CD4-positive, CD25-positive, alpha-beta regulatory T cell (primary cell): ENCODE results near the gene PARVA. TPM values are rescaled to one million over a fixed set of nuclear protein-coding genes. Genes with fewer than 3 reads are reported as not detected.
"Not testable (repeated sequence)": the region's sequence is repeated elsewhere in the genome, so short reads cannot be mapped to it uniquely, and the experiment has no call there.

Experiments used
- ATAC-seq, 2 donors: fragments of 150-1000 bp; cut with Tn5 transposase; one replicate each; pipeline ENCODE4 v1.10.0; 2021; ENCODE audit warnings: low read depth in 2 of 2, moderate number of reproducible peaks in 2 of 2, moderate library complexity in 1 of 2
- DNase-seq, 3 donors: peaks; one replicate each; pipeline versions ENCODE4 v3.0.0 to v3.0.0-alpha.2; 2012 to 2022; ENCODE audit warnings: mixed read lengths in 1 of 3
- H3K27ac ChIP-seq: one replicate; pipeline ENCODE4 v1.7.0; 2013; ENCODE audit warnings: mild to moderate bottlenecking, low read length; ENCODE audit not compliant: insufficient read depth, poor library complexity, severe bottlenecking
- H3K27me3 ChIP-seq: one replicate; pipeline ENCODE4 v1.7.0; 2013; ENCODE audit warnings: low read length; ENCODE audit not compliant: control insufficient read depth, insufficient read depth
- H3K36me3 ChIP-seq: one replicate; pipeline ENCODE4 v1.7.0; 2013; ENCODE audit warnings: mild to moderate bottlenecking, low read length, moderate library complexity; ENCODE audit not compliant: control insufficient read depth, insufficient read depth
- H3K4me1 ChIP-seq: 2 replicates; pipeline ENCODE4 v1.7.0; 2013; ENCODE audit warnings: mild to moderate bottlenecking, low read length; ENCODE audit not compliant: insufficient read depth, control insufficient read depth, poor library complexity, severe bottlenecking
- H3K4me3 ChIP-seq: one replicate; pipeline ENCODE4 v1.7.0; 2013; ENCODE audit warnings: low read depth, mild to moderate bottlenecking, low read length, moderate library complexity
- H3K9me3 ChIP-seq, 2 experiments: 1 replicate in 1 of 2; 2 replicates in 1 of 2; pipeline ENCODE4 v1.7.0; 2013; ENCODE audit warnings: low read length in 2 of 2, mild to moderate bottlenecking in 1 of 2, moderate library complexity in 1 of 2; ENCODE audit not compliant: control insufficient read depth in 2 of 2
- H3K27ac Mint-ChIP-seq, 3 donors: one replicate each; pipeline ENCODE4 v1.8.0; 2020 to 2022; ENCODE audit warnings: mild to moderate bottlenecking in 3 of 3, mixed read lengths in 3 of 3, moderate library complexity in 2 of 3
- H3K27me3 Mint-ChIP-seq: one replicate; pipeline ENCODE4 v1.8.0; 2022; ENCODE audit warnings: mild to moderate bottlenecking, mixed read lengths
- H3K36me3 Mint-ChIP-seq: one replicate; pipeline ENCODE4 v1.8.0; 2020; ENCODE audit warnings: mixed read lengths
- H3K4me1 Mint-ChIP-seq, 4 donors: one replicate each; pipeline ENCODE4 v1.8.0; 2020 to 2022; ENCODE audit warnings: mixed read lengths in 4 of 4, mild to moderate bottlenecking in 1 of 4
- H3K4me3 Mint-ChIP-seq, 4 donors: one replicate each; pipeline ENCODE4 v1.8.0; 2020 to 2022; ENCODE audit warnings: mild to moderate bottlenecking in 4 of 4, mixed read lengths in 4 of 4, moderate library complexity in 3 of 4
- H3K9me3 Mint-ChIP-seq, 7 donors: one replicate each; pipeline ENCODE4 v1.8.0; 2020 to 2022; ENCODE audit warnings: mixed read lengths in 7 of 7, mild to moderate bottlenecking in 3 of 7, moderate library complexity in 2 of 7
- polyA plus RNA-seq, 4 donors: library from polyadenylated mRNA; unstranded; fragments of 300-500 nt; fragmentation: Illumina TruSeq; gene quantifications; one replicate each; pipeline ENCODE4 v1.2.3, GENCODE V29; 2021
- total RNA-seq: library from RNA; stranded (reverse); gene quantifications from one replicate; pipeline ENCODE4 v1.2.3, GENCODE V29; 2022

PARVA gene
- total and polyA plus RNA-seq, 5 donors from 2014 or later, result 0.09 to 0.31 (median 0.24) TPM; not detected in 1

GRCh38 chr11:12512826-12513395, 135.5 kb downstream of the PARVA start:
- Histone ChIP-seq H3K27me3 (peaks cover 4% of the 10 kb centered on the region), H3K4me1 (no peaks in the 10 kb centered on the region), H3K4me3 (no peak overlapping the region), H3K27ac (no peak overlapping the region), H3K36me3 (no peaks in the 10 kb centered on the region), H3K9me3 (no peaks in the 10 kb centered on the region)
- no peak overlapping the region for H3K27ac Mint-ChIP-seq
- no peaks in the 10 kb centered on the region for H3K36me3 Mint-ChIP-seq
- no peak for DNase-seq
- H3K4me1 Mint-ChIP-seq, result no peaks in the 10 kb centered on the region
- no peaks in the 10 kb centered on the region for H3K27me3 Mint-ChIP-seq
- no peak overlapping the region for H3K4me3 Mint-ChIP-seq
- H3K9me3 Mint-ChIP-seq, result no peaks in the 10 kb centered on the region
- no peak for ATAC-seq

- H3K4me1 Mint-ChIP-seq, result no peaks in the 10 kb centered on the region
Measured at GRCh38 chr11:12516387-12517105, 139.2 kb downstream of the PARVA start.

GRCh38 chr11:12517306-12517705, 139.9 kb downstream of the PARVA start:
- Mint-ChIP-seq H3K9me3 (no peaks in the 10 kb centered on the region), H3K4me3 (no peak overlapping the region), H3K27me3 (peaks cover 6% of the 10 kb centered on the region), H3K27ac (no peak overlapping the region), H3K36me3 (no peaks in the 10 kb centered on the region), H3K4me1 (no peaks in the 10 kb centered on the region)
- no peak overlapping the region for H3K27ac ChIP-seq
- no peaks in the 10 kb centered on the region for H3K36me3 ChIP-seq
- no peaks in the 10 kb centered on the region for H3K27me3 ChIP-seq
- ATAC-seq (no peak), DNase-seq (no peak)
- no peaks in the 10 kb centered on the region for H3K4me1 ChIP-seq
- H3K9me3 ChIP-seq, result no peaks in the 10 kb centered on the region
- no peak overlapping the region for H3K4me3 ChIP-seq

More at GRCh38 chr11:12516387-12517105, 139.2 kb downstream of the PARVA start:
- Mint-ChIP-seq H3K36me3 (no peaks in the 10 kb centered on the region), H3K9me3 (no peaks in the 10 kb centered on the region), H3K27ac (no peak overlapping the region), H3K4me3 (no peak overlapping the region), H3K27me3 (peaks cover 6% of the 10 kb centered on the region)
- Histone ChIP-seq H3K4me3 (no peak overlapping the region), H3K27me3 (peaks cover 2% of the 10 kb centered on the region), H3K36me3 (no peaks in the 10 kb centered on the region), H3K27ac (no peak overlapping the region), H3K9me3 (no peaks in the 10 kb centered on the region), H3K4me1 (no peaks in the 10 kb centered on the region)
- ATAC-seq (no peak), DNase-seq (no peak)

- Histone ChIP-seq H3K27ac (no peak overlapping the region), H3K27me3 (no peaks in the 10 kb centered on the region), H3K4me3 (no peak overlapping the region), H3K9me3 (no peaks in the 10 kb centered on the region), H3K36me3 (no peaks in the 10 kb centered on the region), H3K4me1 (no peaks in the 10 kb centered on the region)
- Mint-ChIP-seq H3K4me1 (no peaks in the 10 kb centered on the region), H3K9me3 (no peaks in the 10 kb centered on the region), H3K27ac (no peak overlapping the region), H3K27me3 (peaks cover 6% of the 10 kb centered on the region), H3K4me3 (no peak overlapping the region), H3K36me3 (no peaks in the 10 kb centered on the region)
- ATAC-seq (no peak), DNase-seq (no peak)
Measured at GRCh38 chr11:12517741-12518140, 140.4 kb downstream of the PARVA start.

- H3K4me1 ChIP-seq, result no peaks in the 10 kb centered on the region
- peaks cover 6% of the 10 kb centered on the region for H3K27me3 Mint-ChIP-seq
- no peaks in the 10 kb centered on the region for H3K36me3 ChIP-seq
- no peaks in the 10 kb centered on the region for H3K36me3 Mint-ChIP-seq
- no peaks in the 10 kb centered on the region for H3K9me3 Mint-ChIP-seq
- H3K4me3 ChIP-seq, result no peak overlapping the region
- H3K27me3 ChIP-seq, result no peaks in the 10 kb centered on the region
- H3K4me1 Mint-ChIP-seq, result no peaks in the 10 kb centered on the region
- H3K27ac ChIP-seq, result no peak overlapping the region
- H3K9me3 ChIP-seq, result no peaks in the 10 kb centered on the region
- no peak overlapping the region for H3K4me3 Mint-ChIP-seq
- ATAC-seq (no peak), DNase-seq (no peak)
- H3K27ac Mint-ChIP-seq, result no peak overlapping the region
Measured at GRCh38 chr11:12518606-12519385, 141.4 kb downstream of the PARVA start.

GRCh38 chr11:12520054-12520453, 142.7 kb downstream of the PARVA start:
- Mint-ChIP-seq H3K27me3 (peaks cover 6% of the 10 kb centered on the region), H3K4me3 (no peak overlapping the region), H3K9me3 (no peaks in the 10 kb centered on the region), H3K36me3 (no peaks in the 10 kb centered on the region), H3K4me1 (no peaks in the 10 kb centered on the region), H3K27ac (no peak overlapping the region)
- no peak for DNase-seq
- no peak for ATAC-seq
- Histone ChIP-seq H3K27ac (no peak overlapping the region), H3K36me3 (no peaks in the 10 kb centered on the region), H3K27me3 (no peaks in the 10 kb centered on the region), H3K9me3 (no peaks in the 10 kb centered on the region), H3K4me1 (no peaks in the 10 kb centered on the region), H3K4me3 (no peak overlapping the region)

GRCh38 chr11:12520576-12520975, 143.2 kb downstream of the PARVA start:
- H3K4me1 Mint-ChIP-seq, H3K27ac Mint-ChIP-seq, H3K9me3 ChIP-seq, H3K27me3 Mint-ChIP-seq, H3K4me3 Mint-ChIP-seq, H3K4me1 ChIP-seq, ATAC-seq, H3K4me3 ChIP-seq, H3K9me3 Mint-ChIP-seq, DNase-seq, H3K27ac ChIP-seq, H3K27me3 ChIP-seq, H3K36me3 Mint-ChIP-seq, H3K36me3 ChIP-seq: not testable (repeated sequence)
